Bone marrow (tissue), 2 donors: Measurements from ENCODE around the gene C14orf39.
"Not testable (repeated sequence)": the region's sequence is repeated elsewhere in the genome, so short reads cannot be mapped to it uniquely, and the experiment has no call there.

Source experiments
- DNase-seq, 2 donors: peaks; one replicate each; lab custom pipeline; 2025; lab: John Stamatoyannopoulos, UW

The C14orf39 gene

DNA sequence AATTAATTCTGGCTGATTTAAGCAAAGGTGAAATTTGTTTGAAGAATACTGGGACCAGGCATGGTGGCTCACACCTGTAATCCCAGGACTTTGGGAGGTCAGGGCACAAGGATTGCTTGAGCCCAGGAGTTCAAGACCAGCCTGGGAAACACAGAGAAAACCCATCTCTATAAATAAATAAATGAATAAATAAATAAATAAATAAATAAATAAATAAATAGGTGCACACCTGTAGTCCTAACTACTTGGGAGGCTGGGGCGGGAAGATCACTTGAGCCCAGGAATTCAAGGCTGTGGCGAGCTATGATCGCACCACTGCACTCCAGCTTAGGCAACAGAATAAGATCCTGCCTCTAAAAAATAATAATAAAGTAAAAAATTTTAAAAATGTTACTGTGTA, 4.4 kb upstream of the C14orf39 start:
- no peak for DNase-seq

DNA sequence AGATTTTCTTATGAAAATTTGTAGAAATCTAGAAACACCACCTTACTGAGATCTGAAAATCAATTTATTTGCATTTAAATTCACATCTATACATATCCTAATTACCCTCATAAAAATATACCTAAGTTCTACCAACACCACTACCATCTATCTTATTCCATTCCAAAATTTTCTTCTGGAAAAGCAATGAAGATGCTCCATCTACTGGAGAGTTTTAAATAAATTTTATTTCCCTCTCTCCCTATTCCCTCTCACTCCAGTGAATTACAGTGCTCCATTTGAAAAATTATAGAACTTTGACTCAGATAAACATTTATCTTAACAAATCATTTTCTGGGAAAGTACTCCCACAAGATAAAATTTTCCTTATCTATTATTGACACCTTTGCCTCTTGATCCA, 2.3 kb upstream of the C14orf39 start:
- no peak for DNase-seq

DNA sequence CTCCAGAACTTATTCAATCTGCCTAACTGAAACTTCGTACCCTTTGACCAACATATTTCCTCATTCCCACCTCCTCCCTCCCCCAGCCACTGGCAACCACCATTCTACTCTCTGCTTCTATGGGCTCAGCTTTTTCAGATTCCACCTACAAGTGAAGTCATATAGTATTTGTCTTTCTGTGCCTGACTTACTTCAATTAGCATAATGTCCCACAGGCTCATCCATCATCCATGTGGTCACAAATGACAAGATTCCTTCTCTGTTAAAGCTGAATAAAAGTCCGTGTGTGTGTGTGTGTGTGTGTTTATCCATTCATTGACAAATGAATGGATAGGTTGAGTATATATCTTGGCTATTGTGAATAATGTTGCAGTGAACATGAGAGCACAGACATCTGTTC, 1.3 kb upstream of the C14orf39 start:
- DNase-seq: no peak

DNA sequence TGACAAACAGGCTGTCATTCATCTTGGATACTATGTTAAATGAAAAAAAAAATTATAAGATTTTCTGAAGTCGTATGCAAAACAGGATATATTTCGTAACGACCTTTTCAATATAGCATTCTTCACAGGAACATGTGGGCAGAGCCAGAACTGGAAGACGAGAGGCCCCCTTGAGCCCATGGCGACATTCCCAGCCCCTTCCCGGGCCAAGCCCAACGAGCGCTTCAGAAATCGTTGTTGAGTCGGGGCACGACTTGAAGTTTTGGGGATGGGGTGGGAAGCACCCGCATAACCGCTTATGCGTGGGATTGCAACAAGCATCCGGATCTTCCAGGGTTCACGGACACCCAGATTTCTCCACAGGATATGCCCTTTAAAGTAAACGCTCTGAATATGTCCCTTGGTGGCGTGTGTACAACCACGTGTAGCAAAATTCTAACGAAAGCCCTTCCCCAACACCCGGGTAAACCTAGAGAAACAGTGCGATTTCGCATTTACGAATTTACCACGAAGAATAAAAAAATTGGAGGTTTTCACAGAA, 736 bp downstream of the C14orf39 start:
- no peak for DNase-seq

DNA sequence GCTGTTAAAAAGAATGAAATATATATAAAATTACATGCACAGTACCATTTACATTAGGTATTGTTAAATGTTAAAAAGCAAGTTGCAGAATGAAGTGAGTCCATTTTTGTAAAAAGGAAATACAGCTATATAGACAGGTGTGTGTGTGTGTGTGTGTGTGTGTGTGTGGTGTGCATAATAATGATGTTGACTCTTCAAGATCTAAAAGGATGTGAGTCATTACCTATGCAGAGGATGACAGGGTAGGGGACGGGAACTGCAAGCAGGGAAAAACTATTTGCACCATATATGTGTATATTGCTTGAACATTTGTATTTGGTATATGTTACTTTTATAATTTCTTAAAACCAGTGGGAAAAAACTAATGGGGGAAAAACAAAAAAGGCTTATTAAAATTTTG, 3.1 kb downstream of the C14orf39 start:
- DNase-seq: no peak

DNA sequence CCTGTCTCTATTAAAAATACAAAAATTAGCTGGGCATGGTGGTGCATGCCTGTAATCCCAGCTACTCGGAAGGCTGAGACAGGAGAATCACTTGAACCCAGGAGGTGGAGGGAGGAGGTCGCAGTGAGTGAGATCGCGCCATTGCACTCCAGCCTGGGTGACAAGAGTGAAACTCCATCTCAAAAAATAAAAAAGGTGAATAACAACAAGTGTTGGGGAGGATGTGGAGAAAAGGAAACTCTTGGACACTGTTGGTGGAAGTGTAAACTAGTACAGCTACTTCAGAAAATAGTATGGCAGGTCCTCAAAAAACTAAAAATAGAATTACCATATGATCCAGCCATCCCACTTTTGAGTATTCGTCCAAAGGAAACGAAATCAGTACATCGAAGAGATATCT, 5.6 kb downstream of the C14orf39 start:
- not testable (repeated sequence) for DNase-seq

DNA sequence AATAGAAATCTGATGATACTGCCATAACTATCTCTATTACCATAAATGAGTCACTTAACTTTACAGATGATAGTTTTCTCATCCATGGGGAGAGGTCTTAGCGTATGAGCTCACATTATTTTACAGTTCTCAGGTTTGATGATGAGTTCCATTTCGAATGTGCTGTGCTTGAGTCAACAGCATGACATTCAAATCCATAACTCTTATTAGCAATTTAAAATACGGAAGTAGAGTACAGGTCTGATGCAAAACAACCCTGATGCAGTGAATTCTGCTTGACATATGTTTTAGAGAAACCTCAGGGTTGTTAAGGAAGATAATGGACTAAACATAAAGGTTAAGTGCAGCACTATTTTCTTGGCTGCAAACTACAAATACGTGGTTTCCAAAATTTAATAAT, 30.0 kb downstream of the C14orf39 start:
- DNase-seq: no peak

DNA sequence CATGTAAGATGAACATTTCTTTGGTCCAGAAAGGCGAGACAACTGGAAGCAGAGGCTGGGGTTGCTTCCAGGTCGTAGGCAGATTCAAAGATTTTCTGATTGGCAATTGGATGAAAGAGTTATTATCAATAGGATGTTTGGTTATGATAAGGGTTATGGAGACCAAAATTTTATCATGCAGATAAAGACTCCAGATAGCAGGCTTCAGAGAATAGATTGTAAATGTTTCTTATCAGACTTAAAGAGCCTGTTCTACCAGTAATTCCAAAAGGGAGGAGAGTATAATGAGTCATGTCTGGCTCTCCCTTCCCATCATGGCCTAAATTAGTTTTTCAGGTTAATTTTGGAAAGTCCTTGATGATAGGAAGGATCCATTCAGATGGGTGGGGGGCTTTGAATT, 55.6 kb downstream of the C14orf39 start:
- no peak for DNase-seq

DNA sequence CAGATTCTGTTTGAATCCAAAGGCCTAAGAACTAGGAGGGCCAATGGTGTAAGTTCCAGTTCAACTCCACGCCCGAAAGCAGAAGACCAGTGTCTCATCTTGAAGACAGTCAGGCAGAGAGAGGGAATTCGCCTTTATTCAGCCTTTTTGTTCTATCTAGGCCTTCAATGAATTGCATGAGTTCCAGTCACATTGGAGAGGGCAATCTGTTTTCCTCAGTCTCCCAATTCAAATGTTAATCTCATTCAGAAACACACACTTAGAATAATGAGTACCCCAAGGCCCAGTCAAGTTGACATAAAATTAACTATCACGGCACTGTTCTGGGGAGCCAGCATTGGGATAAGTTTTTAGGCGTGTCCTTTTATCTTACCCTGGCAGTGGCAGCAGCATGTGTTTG, 65.8 kb downstream of the C14orf39 start:
- DNase-seq: no peak

DNA sequence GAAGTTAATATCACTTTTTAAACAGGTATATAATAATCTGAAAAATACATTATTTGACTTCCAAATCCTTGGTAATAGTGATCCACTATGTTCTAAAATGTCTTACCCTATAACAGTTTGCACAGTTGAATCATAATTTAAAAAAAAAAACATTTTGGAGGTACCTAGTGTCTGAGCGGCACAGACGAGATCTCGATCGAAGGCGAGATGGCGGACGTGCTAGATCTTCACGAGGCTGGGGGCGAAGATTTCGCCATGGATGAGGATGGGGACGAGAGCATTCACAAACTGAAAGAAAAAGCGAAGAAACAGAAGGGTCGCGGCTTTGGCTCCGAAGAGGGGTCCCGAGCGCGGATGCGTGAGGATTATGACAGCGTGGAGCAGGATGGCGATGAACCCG, 88.3 kb downstream of the C14orf39 start:
- not testable (repeated sequence) for DNase-seq

DNA sequence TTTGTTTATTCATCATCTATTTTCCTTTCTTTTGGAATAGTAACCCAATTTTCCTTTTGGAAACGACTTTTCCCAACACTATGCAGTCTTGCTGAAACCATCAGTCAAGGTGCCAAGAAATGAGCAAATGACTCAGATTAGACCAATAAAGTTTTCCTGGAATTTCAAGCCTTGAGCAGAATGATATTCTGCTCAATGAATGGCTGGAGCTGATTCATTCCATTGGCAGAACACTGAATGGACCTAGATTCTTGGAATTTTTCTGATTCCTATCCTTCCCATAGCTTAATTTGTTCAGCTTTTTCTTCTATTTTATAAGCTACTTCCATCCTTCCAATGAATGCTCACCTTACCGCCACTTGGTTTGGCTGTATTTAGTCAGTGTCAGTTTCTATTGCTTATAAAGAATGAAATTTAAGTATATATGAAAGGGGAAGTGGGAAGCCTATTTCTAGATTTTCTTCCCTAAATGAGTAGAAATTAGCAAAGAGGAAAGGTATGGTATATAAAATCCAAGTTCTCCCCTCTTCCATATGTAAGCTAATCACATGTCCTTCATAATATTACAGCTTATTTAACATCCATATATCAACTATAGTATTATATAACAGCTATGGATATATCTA, 89.0 kb downstream of the C14orf39 start:
- DNase-seq: no peak
